Endothelial cell of umbilical vein (primary cell): ENCODE measurements around the gene ARSB.

Experiments used
- CTCF ChIP-seq, 2 donors: IDR thresholded peaks; 1 replicate in 1 of 2; 2 replicates in 1 of 2; pipeline ENCODE4 v1.5.1; 2011; ENCODE audit warnings: low read length in 2 of 2, mild to moderate bottlenecking in 2 of 2, moderate library complexity in 2 of 2, control low read depth in 1 of 2, inconsistent platforms in 1 of 2, low read depth in 1 of 2; ENCODE audit not compliant: insufficient read depth in 1 of 2; ENCODE audit errors: extremely low read depth in 1 of 2
- EZH2 ChIP-seq: IDR thresholded peaks from 2 replicates; pipeline ENCODE4 v1.6.1; 2012; ENCODE audit warnings: borderline replicate concordance, low read depth, mild to moderate bottlenecking, moderate library complexity, low read length, inconsistent platforms; ENCODE audit not compliant: severe bottlenecking
- FOS ChIP-seq: IDR thresholded peaks from 2 replicates; pipeline ENCODE4 v1.6.1; 2011; ENCODE audit warnings: mild to moderate bottlenecking, low read length, moderate library complexity, borderline replicate concordance; ENCODE audit not compliant: insufficient read depth
- JUN ChIP-seq: IDR thresholded peaks from 2 replicates; pipeline ENCODE4 v1.6.1; 2011; ENCODE audit warnings: borderline replicate concordance, low read depth; ENCODE audit not compliant: insufficient read length, insufficient read depth
- MAX ChIP-seq: IDR thresholded peaks from 2 replicates; pipeline ENCODE4 v1.6.1; 2011; ENCODE audit not compliant: insufficient read depth, insufficient read length
- POLR2A ChIP-seq: IDR thresholded peaks from 2 replicates; pipeline ENCODE4 v1.6.1; 2012; ENCODE audit warnings: low read depth, mild to moderate bottlenecking, control low read depth, low read length
- POLR2AphosphoS5 ChIP-seq: IDR thresholded peaks from 2 replicates; pipeline ENCODE4 v1.6.1; 2012; ENCODE audit warnings: low read depth, mild to moderate bottlenecking, control low read depth, low read length, moderate library complexity; ENCODE audit not compliant: insufficient read depth

GRCh38 chr5:79008362-79008761 is 23.3 kb upstream of the ARSB start:
- TF ChIP-seq JUN (no peak), POLR2AphosphoS5 (no peak), CTCF (IDR thresholded peaks at IDR 0.05; ENCODE audit: extremely low read depth in 1 of 2, insufficient read depth in 1 of 2, low read depth in 1 of 2, low read length in 2 of 2) (no peak), EZH2 (no peak), POLR2A (no peak), FOS (no peak), MAX (no peak)
